Left ventricle myocardium inferior (tissue), 1 donor: ENCODE results near the gene CISH. TPM values are rescaled to one million over a fixed set of nuclear protein-coding genes. Genes with fewer than 3 reads are reported as not detected.

ENCODE experiments used
- DNase-seq: peaks from one replicate; pipeline ENCODE4 v3.0.0-alpha.2; 2020
- H3K27ac ChIP-seq: fragments of 200-600 bp; replicated peaks from 2 replicates; pipeline ENCODE4 v1.8.0; 2021
- H3K27me3 ChIP-seq: fragments of 200-600 bp; 2 replicates; pipeline ENCODE4 v1.8.0; 2021; ENCODE audit warnings: low read depth
- H3K36me3 ChIP-seq: fragments of 200-600 bp; 2 replicates; pipeline ENCODE4 v1.8.0; 2021
- H3K4me1 ChIP-seq: fragments of 200-600 bp; 2 replicates; pipeline ENCODE4 v1.8.0; 2021
- H3K4me3 ChIP-seq: fragments of 200-600 bp; 2 replicates; pipeline ENCODE4 v1.8.0; 2021; ENCODE audit warnings: mild to moderate bottlenecking, moderate library complexity
- H3K9me3 ChIP-seq: fragments of 200-600 bp; replicated peaks from 2 replicates; pipeline ENCODE4 v1.8.0; 2021
- CTCF ChIP-seq: fragments of 200-600 bp; IDR thresholded peaks from 2 replicates; pipeline ENCODE4 v1.8.0; 2021; ENCODE audit warnings: antibody characterized with exemption, mild to moderate bottlenecking, borderline replicate concordance
- intact Hi-C: fragments of 100-400 bp; cut with micrococcal nuclease; formaldehyde crosslinking; loops from one replicate; pipeline ENCODE4 v1.11.0; 2022
- total RNA-seq: library from RNA; stranded (reverse); fragmentation: NEBNext Ultra II Directional; extraction: Animal tissue kit (Norgen Biotek cat#: 25700); gene quantifications from one replicate; pipeline ENCODE4 v1.2.1, GENCODE V29; 2021
- donor health status: DM: no; HTN: yes; CAD: no; lungs with severe emphysema.

Gene CISH
- total RNA-seq, 1 donor from 2014 or later: 16.6 TPM

DNA sequence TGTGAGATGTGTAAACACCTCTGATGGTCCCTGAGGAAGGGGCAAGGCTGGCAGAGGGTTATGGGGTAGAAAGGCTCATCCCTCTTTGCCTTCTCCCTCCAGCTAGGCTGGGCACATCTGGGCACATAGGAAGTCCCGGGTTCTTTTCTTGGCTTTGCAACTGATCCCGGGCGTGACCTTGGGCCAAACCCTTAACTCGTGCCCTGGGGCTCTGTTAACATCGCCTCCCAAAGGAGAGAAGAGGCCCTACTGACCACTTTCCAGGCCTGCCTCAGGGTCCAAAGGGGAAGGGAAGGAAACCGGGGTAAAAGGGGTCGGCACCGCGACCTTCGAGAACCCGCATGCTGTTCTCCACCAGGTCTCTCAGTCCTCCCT is 44.6 kb downstream of the CISH start:
- Histone ChIP-seq H3K36me3 (no peaks in the 10 kb centered on the region), H3K27ac (peak overlapping the region; percentile 98), H3K27me3 (no peaks in the 10 kb centered on the region), H3K9me3 (no peaks in the 10 kb centered on the region), H3K4me1 (peaks cover 77% of the 10 kb centered on the region), H3K4me3 (peak overlapping the region; percentile 91)
- DNase-seq: no peak
- intact Hi-C loops: no loop called here
- no peak for TF ChIP-seq CTCF

DNA sequence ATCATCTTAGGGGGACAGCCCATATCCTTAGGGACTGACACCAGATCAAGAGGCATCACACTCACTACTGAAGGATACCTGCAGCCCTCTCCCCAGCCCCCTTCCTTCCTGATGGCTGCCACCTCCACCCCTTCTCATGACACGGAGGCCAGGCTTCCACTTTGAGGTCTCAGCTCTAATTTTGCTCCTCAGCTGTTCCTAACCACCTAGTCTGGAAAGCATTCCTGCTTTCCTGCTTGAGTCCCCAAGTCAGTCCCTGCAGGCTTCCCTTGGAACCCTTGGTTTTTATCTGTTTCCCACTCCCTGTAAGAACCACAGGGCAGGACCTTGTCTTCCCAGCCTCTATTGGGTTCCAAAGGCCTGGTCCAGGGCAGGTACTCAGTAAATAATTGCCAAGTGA is 47.3 kb downstream of the CISH start:
- peak overlapping the region; percentile 36 for H3K27ac ChIP-seq
- H3K9me3 ChIP-seq: no peaks in the 10 kb centered on the region
- no peak overlapping the region for H3K4me3 ChIP-seq
- no peaks in the 10 kb centered on the region for H3K36me3 ChIP-seq
- H3K4me1 ChIP-seq: peaks cover 59% of the 10 kb centered on the region
- H3K27me3 ChIP-seq: no peaks in the 10 kb centered on the region
- no peak for DNase-seq
- TF ChIP-seq CTCF: no peak
- intact Hi-C loops: no loop called here

GRCh38 chr3:50563867-50564266 is 47.7 kb downstream of the CISH start:
- no peak for DNase-seq
- H3K4me1 ChIP-seq: peaks cover 63% of the 10 kb centered on the region
- no peaks in the 10 kb centered on the region for H3K36me3 ChIP-seq
- H3K27me3 ChIP-seq: no peaks in the 10 kb centered on the region
- TF ChIP-seq CTCF: no peak
- intact Hi-C loops: no loop called here
- no peaks in the 10 kb centered on the region for H3K9me3 ChIP-seq
- peak overlapping the region; percentile 36 for H3K27ac ChIP-seq
- H3K4me3 ChIP-seq: no peak overlapping the region

- DNase-seq: no peak
- TF ChIP-seq CTCF: no peak
- Histone ChIP-seq H3K4me1 (peaks cover 59% of the 10 kb centered on the region), H3K9me3 (no peaks in the 10 kb centered on the region), H3K27ac (no peak overlapping the region), H3K27me3 (no peaks in the 10 kb centered on the region), H3K36me3 (no peaks in the 10 kb centered on the region), H3K4me3 (no peak overlapping the region)
- intact Hi-C loops: no loop called here
Measured at GRCh38 chr3:50562861-50563260, 48.7 kb downstream of the CISH start.

DNA sequence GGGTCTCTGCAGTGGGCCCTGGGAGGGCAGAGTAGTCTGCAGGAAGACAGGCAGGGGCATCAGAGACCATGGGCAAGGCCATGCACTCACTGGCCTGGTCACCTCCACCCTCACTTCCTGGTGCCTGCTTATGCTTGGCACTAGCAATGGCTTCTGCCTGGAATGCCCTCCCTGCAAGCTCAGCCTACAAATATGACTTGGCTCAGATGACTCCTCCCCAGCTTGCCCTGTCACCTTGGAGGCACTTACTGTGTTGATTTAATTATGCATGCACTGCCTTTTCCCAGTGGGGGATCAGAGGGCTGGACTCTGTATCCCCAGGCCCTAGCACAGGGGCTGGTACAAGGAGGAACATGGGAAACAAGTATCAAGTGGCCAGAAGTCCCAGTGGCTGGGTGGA is 51.9 kb downstream of the CISH start:
- Histone ChIP-seq H3K36me3 (no peaks in the 10 kb centered on the region), H3K9me3 (no peaks in the 10 kb centered on the region), H3K4me1 (peaks cover 37% of the 10 kb centered on the region), H3K27me3 (no peaks in the 10 kb centered on the region), H3K27ac (peak overlapping the region; percentile 66), H3K4me3 (no peak overlapping the region)
- TF ChIP-seq CTCF: no peak
- intact Hi-C loops: no loop called here
- DNase-seq: no peak

DNA sequence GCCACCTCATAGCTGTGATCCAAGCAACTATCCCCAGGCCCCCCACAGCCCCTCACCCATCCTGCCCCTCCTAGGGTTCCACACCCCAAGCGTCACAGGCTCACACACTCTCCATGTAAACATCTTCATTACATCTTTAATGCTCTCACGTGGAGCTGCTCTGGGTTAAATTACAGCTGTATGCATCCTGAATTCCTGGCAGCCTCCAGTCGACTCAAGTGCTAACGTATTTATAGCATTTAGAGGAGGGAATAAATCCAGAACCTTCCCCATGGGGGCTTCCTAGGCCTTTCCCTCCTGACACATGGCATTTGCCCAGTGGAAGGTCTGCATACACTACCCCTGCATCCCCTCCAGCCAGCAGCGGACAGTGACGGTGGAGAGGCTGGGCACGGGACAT is 53.7 kb downstream of the CISH start:
- H3K4me3 ChIP-seq: no peak overlapping the region
- no peaks in the 10 kb centered on the region for H3K27me3 ChIP-seq
- no peak for TF ChIP-seq CTCF

More for the DNA sequence above, 53.7 kb downstream of the CISH start:
- Histone ChIP-seq H3K27ac (no peak overlapping the region), H3K4me1 (peaks cover 24% of the 10 kb centered on the region), H3K9me3 (no peaks in the 10 kb centered on the region), H3K36me3 (no peaks in the 10 kb centered on the region)
- no peak for DNase-seq
- intact Hi-C loops: no loop called here
